Smooth muscle cell of the umbilical artery (primary cell): ENCODE results near the gene MC2R. TPM values are rescaled to one million over a fixed set of nuclear protein-coding genes. Genes with fewer than 3 reads are reported as not detected.

Source experiments
- total RNA-seq: library from RNA; depleted of rRNA; stranded (reverse); fragments of >200 nt; gene quantifications from 2 replicates; pipeline ENCODE4 v1.2.3, GENCODE V29; 2014

Gene MC2R
- not detected in 2 replicates for total RNA-seq

GRCh38 chr18:13915391-13915790 is at the start of gene MC2R:
MC2R (minus strand) TSS chr18:13915536; CDS start chr18:13885518, 30,018 bp downstream.

Other genes with a start within 250 kb of the MC2R start
- 31.5 and 38.9 TPM in 2 replicates for gene FAM210A, start 189.0 kb downstream of the MC2R start, total RNA-seq
- 38.3 and 46.0 TPM in 2 replicates for gene RNMT, start 188.9 kb downstream of the MC2R start, total RNA-seq
- gene MC5R, start 91.4 kb downstream of the MC2R start, total RNA-seq: not detected in 2 replicates
- 2.1 and 5.5 TPM in 2 replicates for gene ZNF519, start 216.9 kb upstream of the MC2R start, total RNA-seq